DOHH2 (cell line): ENCODE results near the gene MALRD1.

Source experiments
- H3F3A ChIP-seq: fragments of 200-600 bp; sonication (generic), shearing (Covaris generic); 2 replicates; pipeline ENCODE4 v1.6.0; 2016; ENCODE audit warnings: antibody characterized with exemption, mild to moderate bottlenecking; ENCODE audit not compliant: control insufficient read depth, insufficient read depth
- H3K27ac ChIP-seq: fragments of 200-600 bp; sonication (generic); 2 replicates; pipeline ENCODE4 v1.5.1; 2014; ENCODE audit warnings: low read depth, mild to moderate bottlenecking, low read length, moderate library complexity
- H3K27me3 ChIP-seq: fragments of 200-600 bp; sonication (generic); 2 replicates; pipeline ENCODE4 v1.6.1; 2014; ENCODE audit warnings: mild to moderate bottlenecking, low read length, mixed read lengths; ENCODE audit not compliant: control insufficient read depth
- H3K36me3 ChIP-seq: fragments of 200-600 bp; sonication (generic); 2 replicates; pipeline ENCODE4 v1.6.1; 2014; ENCODE audit warnings: mild to moderate bottlenecking, low read length, moderate library complexity, mixed read lengths; ENCODE audit not compliant: control insufficient read depth
- H3K4me1 ChIP-seq: fragments of 200-600 bp; sonication (generic); 2 replicates; pipeline ENCODE4 v1.6.1; 2014; ENCODE audit warnings: mild to moderate bottlenecking, low read length, mixed read lengths; ENCODE audit not compliant: control insufficient read depth
- H3K4me2 ChIP-seq: fragments of 200-600 bp; sonication (generic); 2 replicates; pipeline ENCODE4 v1.6.0; 2014; ENCODE audit warnings: mild to moderate bottlenecking, low read length, moderate library complexity
- H3K4me3 ChIP-seq: fragments of 200-600 bp; sonication (generic); 2 replicates; pipeline ENCODE4 v1.5.1; 2014; ENCODE audit warnings: mild to moderate bottlenecking, low read length, mixed read lengths
- H3K79me2 ChIP-seq: fragments of 200-600 bp; sonication (generic); 2 replicates; pipeline ENCODE4 v1.6.1; 2014; ENCODE audit warnings: mild to moderate bottlenecking, low read length, mixed read lengths; ENCODE audit not compliant: control insufficient read depth
- H3K9me2 ChIP-seq: fragments of 200-600 bp; sonication (generic); replicated peaks from 2 replicates; pipeline ENCODE4 v1.6.1; 2014; ENCODE audit warnings: mild to moderate bottlenecking, low read length, mixed read lengths; ENCODE audit not compliant: control insufficient read depth
- H3K9me3 ChIP-seq: fragments of 200-600 bp; sonication (generic); 2 replicates; pipeline ENCODE4 v1.6.1; 2014; ENCODE audit warnings: antibody characterized with exemption, low read length, mixed read lengths; ENCODE audit not compliant: control insufficient read depth, insufficient read depth
- H4K20me1 ChIP-seq: fragments of 200-600 bp; sonication (generic); 2 replicates; pipeline ENCODE4 v1.6.0; 2014; ENCODE audit warnings: low read depth, mild to moderate bottlenecking, antibody characterized with exemption, low read length, moderate library complexity; ENCODE audit not compliant: control insufficient read depth, insufficient read depth
- EZH2phosphoT487 ChIP-seq: fragments of 200-600 bp; sonication (generic); IDR thresholded peaks from 2 replicates; pipeline ENCODE4 v1.6.1; 2017; ENCODE audit warnings: borderline replicate concordance, mild to moderate bottlenecking, antibody characterized with exemption, low read length, moderate library complexity, mixed read lengths
- TF ChIP-seq, protein P1 (sequence below): fragments of 200-600 bp; sonication (generic); IDR thresholded peaks from one replicate; pipeline ENCODE4 v1.5.1; 2014; ENCODE audit warnings: antibody characterized with exemption, mild to moderate bottlenecking, low read depth, low read length; ENCODE audit not compliant: poor library complexity, severe bottlenecking

MALRD1 gene

DNA sequence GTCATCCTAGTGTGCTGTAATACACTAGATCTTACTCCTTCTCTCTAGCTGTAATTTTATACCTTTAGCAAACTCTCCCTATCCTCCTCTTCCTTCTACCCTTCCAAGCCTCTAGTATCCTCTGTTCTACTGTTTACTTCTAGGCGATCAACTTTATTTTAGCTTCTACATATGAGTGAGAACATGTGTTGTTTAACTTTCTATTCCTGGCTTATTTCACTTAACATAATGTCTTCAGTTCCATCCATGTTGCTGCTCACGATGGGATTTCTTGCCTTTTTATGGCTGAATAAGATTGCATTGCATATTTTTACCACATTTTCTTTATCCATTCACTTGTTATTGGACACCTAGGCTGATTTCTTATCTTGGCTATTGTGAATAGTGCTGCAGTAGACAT lies 318.6 kb downstream of the MALRD1 start:
- Histone ChIP-seq H3K9me2 (no peaks in the 10 kb centered on the region), H3K27me3 (no peaks in the 10 kb centered on the region), H3K27ac (no peak overlapping the region), H3K36me3 (no peaks in the 10 kb centered on the region), H4K20me1 (no peaks in the 10 kb centered on the region), H3K79me2 (no peaks in the 10 kb centered on the region), H3K4me3 (no peak overlapping the region), H3K4me2 (no peak overlapping the region), H3K9me3 (no peaks in the 10 kb centered on the region), H3F3A (no peaks in the 10 kb centered on the region; the same call in 1 of the 2 replicates), H3K4me1 (no peaks in the 10 kb centered on the region)
- no peak for TF ChIP-seq EZH2phosphoT487
- TF ChIP-seq, protein P1, sequence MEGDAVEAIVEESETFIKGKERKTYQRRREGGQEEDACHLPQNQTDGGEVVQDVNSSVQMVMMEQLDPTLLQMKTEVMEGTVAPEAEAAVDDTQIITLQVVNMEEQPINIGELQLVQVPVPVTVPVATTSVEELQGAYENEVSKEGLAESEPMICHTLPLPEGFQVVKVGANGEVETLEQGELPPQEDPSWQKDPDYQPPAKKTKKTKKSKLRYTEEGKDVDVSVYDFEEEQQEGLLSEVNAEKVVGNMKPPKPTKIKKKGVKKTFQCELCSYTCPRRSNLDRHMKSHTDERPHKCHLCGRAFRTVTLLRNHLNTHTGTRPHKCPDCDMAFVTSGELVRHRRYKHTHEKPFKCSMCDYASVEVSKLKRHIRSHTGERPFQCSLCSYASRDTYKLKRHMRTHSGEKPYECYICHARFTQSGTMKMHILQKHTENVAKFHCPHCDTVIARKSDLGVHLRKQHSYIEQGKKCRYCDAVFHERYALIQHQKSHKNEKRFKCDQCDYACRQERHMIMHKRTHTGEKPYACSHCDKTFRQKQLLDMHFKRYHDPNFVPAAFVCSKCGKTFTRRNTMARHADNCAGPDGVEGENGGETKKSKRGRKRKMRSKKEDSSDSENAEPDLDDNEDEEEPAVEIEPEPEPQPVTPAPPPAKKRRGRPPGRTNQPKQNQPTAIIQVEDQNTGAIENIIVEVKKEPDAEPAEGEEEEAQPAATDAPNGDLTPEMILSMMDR, result no peak

DNA sequence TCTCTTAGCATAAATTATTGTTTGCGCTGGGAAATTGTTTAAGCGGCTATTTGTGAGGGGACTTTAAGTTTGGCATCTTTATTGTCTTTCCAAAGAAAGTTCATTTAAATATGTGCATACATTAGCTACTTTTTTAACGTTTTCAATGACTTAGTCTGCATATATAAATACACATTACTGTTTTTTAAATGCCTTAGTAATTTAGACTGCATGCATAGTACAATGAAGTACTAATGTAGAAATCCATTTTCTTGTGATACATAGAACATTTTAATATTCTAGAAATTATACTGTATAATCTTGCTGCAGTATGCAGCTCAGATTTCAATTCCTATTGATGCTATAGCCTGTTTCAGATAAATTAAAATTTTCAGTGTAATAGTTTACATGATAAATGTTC lies 325.4 kb downstream of the MALRD1 start:
- Histone ChIP-seq H3K79me2 (no peaks in the 10 kb centered on the region), H3K4me2 (no peak overlapping the region)

DNA sequence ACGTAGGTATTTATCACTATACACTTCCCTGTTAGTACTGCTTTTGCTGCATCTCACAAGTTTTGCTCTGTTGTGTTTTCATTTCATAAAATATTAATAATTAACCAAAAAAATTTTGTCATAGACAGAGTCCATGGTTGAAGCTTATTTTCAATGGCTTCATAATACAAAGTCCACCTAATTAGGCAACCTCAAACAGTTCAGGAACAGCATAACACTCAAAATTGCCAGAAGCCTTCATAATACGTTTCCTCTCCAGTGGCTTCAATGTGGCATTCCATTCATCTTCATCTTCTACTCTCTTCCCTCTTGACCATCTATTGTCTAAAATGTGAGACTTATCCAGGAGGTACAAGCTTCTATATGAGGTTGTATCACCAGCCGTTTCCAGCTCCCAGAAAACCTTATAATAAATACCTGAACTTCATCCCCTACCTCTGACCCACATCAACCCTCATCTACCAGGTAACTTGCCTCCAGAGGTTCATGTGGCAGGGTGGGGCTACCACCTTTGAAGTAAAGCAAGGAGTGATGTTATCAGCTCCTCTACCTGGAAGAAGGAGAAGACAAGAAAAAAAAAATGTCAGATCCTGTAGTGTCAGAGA lies 337.3 kb downstream of the MALRD1 start:
- Histone ChIP-seq H4K20me1 (no peaks in the 10 kb centered on the region), H3K9me3 (no peaks in the 10 kb centered on the region), H3K36me3 (no peaks in the 10 kb centered on the region), H3K4me2 (no peak overlapping the region), H3K27ac (no peak overlapping the region), H3K79me2 (no peaks in the 10 kb centered on the region), H3K4me3 (no peak overlapping the region), H3K9me2 (no peaks in the 10 kb centered on the region), H3F3A (no peaks in the 10 kb centered on the region), H3K4me1 (no peaks in the 10 kb centered on the region), H3K27me3 (no peaks in the 10 kb centered on the region)
- no peak for TF ChIP-seq EZH2phosphoT487
- TF ChIP-seq, protein P1, result no peak

More for the DNA sequence above, 325.4 kb downstream of the MALRD1 start:
- H3K4me1 ChIP-seq, result no peaks in the 10 kb centered on the region
- no peak for TF ChIP-seq EZH2phosphoT487
- TF ChIP-seq, protein P1, result no peak
- no peaks in the 10 kb centered on the region for H3K9me3 ChIP-seq
- H3F3A ChIP-seq, result no peaks in the 10 kb centered on the region; the same call in 1 of the 2 replicates
- H4K20me1 ChIP-seq, result no peaks in the 10 kb centered on the region
- no peaks in the 10 kb centered on the region for H3K36me3 ChIP-seq
- no peaks in the 10 kb centered on the region for H3K9me2 ChIP-seq
- H3K27me3 ChIP-seq, result no peaks in the 10 kb centered on the region
- H3K27ac ChIP-seq, result no peak overlapping the region
- H3K4me3 ChIP-seq, result no peak overlapping the region

DNA sequence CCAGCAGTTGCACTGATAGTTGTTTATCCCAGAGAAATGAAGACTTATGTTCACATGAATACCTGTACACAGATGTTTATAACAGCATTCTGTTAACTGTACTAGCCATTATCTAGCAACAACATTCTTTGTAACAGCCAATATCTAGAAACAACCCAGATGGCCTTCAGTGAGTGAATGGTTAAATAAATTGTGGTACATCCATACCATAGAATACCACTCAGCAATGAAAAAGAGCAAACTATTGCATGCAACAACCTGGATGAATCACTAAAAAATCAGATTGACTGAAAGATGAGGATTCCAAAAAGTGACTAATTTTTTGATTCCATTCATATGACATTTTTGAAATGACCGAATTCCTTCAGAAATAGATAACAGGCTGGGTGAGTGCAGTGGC lies 360.3 kb downstream of the MALRD1 start:
- Histone ChIP-seq H3K4me3 (no peak overlapping the region), H3K9me3 (no peaks in the 10 kb centered on the region), H3K79me2 (no peaks in the 10 kb centered on the region), H3F3A (no peaks in the 10 kb centered on the region), H3K27ac (no peak overlapping the region), H3K4me1 (no peaks in the 10 kb centered on the region), H4K20me1 (no peaks in the 10 kb centered on the region), H3K9me2 (no peaks in the 10 kb centered on the region), H3K36me3 (no peaks in the 10 kb centered on the region), H3K4me2 (no peak overlapping the region), H3K27me3 (no peaks in the 10 kb centered on the region)
- TF ChIP-seq, protein P1, result no peak
- TF ChIP-seq EZH2phosphoT487, result no peak
